Astrocyte (in vitro differentiated cells and primary cell): ENCODE results near the gene RNU2-63P. TPM values are rescaled to one million over a fixed set of nuclear protein-coding genes. Genes with fewer than 3 reads are reported as not detected.

ENCODE experiments used
- DNase-seq: peaks from one replicate; pipeline ENCODE4 v3.0.0-alpha.2; 2010; ENCODE audit warnings: low read depth
- FAIRE-seq: peaks from 2 replicates; lab custom pipeline; 2011; peaks lifted over from hg19 to GRCh38; lab: Jason Lieb, UNC
- H2AFZ ChIP-seq: 2 replicates; pipeline ENCODE4 v1.6.0; 2012; ENCODE audit warnings: low read depth, low read length, inconsistent platforms
- H3K27ac ChIP-seq: 2 replicates; pipeline ENCODE4 v1.5.1; 2011; ENCODE audit warnings: low read depth, low read length, inconsistent platforms
- H3K27me3 ChIP-seq: 2 replicates; pipeline ENCODE4 v1.6.0; 2011; ENCODE audit warnings: low read length, inconsistent platforms; ENCODE audit not compliant: insufficient read depth
- H3K36me3 ChIP-seq: 2 replicates; pipeline ENCODE4 v1.5.1; 2011; ENCODE audit warnings: low read length, inconsistent platforms; ENCODE audit not compliant: insufficient read depth
- H3K4me1 ChIP-seq: 2 replicates; pipeline ENCODE4 v1.5.1; 2011; ENCODE audit warnings: low read length, inconsistent platforms; ENCODE audit not compliant: insufficient read depth
- H3K4me2 ChIP-seq: 2 replicates; pipeline ENCODE4 v1.6.0; 2012; ENCODE audit warnings: low read length, inconsistent platforms
- H3K4me3 ChIP-seq: 2 replicates; pipeline ENCODE4 v1.5.1; 2011; ENCODE audit warnings: low read depth, mild to moderate bottlenecking, low read length, inconsistent platforms; ENCODE audit not compliant: insufficient read depth
- H3K79me2 ChIP-seq: 2 replicates; pipeline ENCODE4 v1.6.0; 2012; ENCODE audit warnings: mild to moderate bottlenecking, low read length, inconsistent platforms; ENCODE audit not compliant: insufficient read depth
- H3K9ac ChIP-seq: 2 replicates; pipeline ENCODE4 v1.6.0; 2012; ENCODE audit warnings: mild to moderate bottlenecking, low read length, inconsistent platforms
- H3K9me3 ChIP-seq: 2 replicates; pipeline ENCODE4 v1.5.1; 2012; ENCODE audit warnings: low read depth, mild to moderate bottlenecking, low read length, inconsistent platforms; ENCODE audit not compliant: insufficient read depth
- H4K20me1 ChIP-seq: 2 replicates; pipeline ENCODE4 v1.6.0; 2012; ENCODE audit warnings: low read length, inconsistent platforms; ENCODE audit not compliant: insufficient read depth
- H3K27ac Mint-ChIP-seq: one replicate; pipeline ENCODE4 v1.8.0; 2021; ENCODE audit warnings: mild to moderate bottlenecking, mixed read lengths; ENCODE audit not compliant: unreplicated experiment
- H3K27me3 Mint-ChIP-seq: one replicate; pipeline ENCODE4 v1.8.0; 2021; ENCODE audit warnings: low read depth, mixed read lengths; ENCODE audit not compliant: unreplicated experiment
- H3K36me3 Mint-ChIP-seq: one replicate; pipeline ENCODE4 v1.8.0; 2021; ENCODE audit warnings: low read depth, mixed read lengths; ENCODE audit not compliant: unreplicated experiment
- H3K4me1 Mint-ChIP-seq: one replicate; pipeline ENCODE4 v1.8.0; 2021; ENCODE audit warnings: low read depth, mixed read lengths; ENCODE audit not compliant: unreplicated experiment
- H3K4me3 Mint-ChIP-seq: one replicate; pipeline ENCODE4 v1.8.0; 2021; ENCODE audit warnings: mild to moderate bottlenecking, moderate library complexity, mixed read lengths; ENCODE audit not compliant: unreplicated experiment
- H3K9me3 Mint-ChIP-seq: one replicate; pipeline ENCODE4 v1.8.0; 2021; ENCODE audit warnings: mild to moderate bottlenecking, mixed read lengths; ENCODE audit not compliant: unreplicated experiment
- CTCF ChIP-seq: IDR thresholded peaks from 2 replicates; pipeline ENCODE4 v1.5.1; 2011; ENCODE audit warnings: low read depth, mild to moderate bottlenecking, inconsistent platforms, low read length, moderate library complexity; ENCODE audit not compliant: insufficient read depth
- EZH2 ChIP-seq: IDR thresholded peaks from 2 replicates; pipeline ENCODE4 v1.6.1; 2012; ENCODE audit warnings: mild to moderate bottlenecking, low read length, inconsistent platforms; ENCODE audit not compliant: insufficient read depth
- total RNA-seq: library from RNA; stranded (reverse); gene quantifications from 2 replicates; pipeline ENCODE4 v1.2.1, GENCODE V29; 2021

The RNU2-63P gene
- total RNA-seq, 1 donor from 2014 or later = 4.2 TPM

GRCh38 chr2:88042476-88042875 lies 26.1 kb upstream of the RNU2-63P start:
- H3K27ac Mint-ChIP-seq = peak overlapping the region; percentile 96
- H3K4me1 ChIP-seq = peaks cover 12% of the 10 kb centered on the region
- no peak for DNase-seq
- H3K27me3 ChIP-seq = no peaks in the 10 kb centered on the region
- H3K36me3 ChIP-seq = no peaks in the 10 kb centered on the region
- no peak overlapping the region for H3K4me3 Mint-ChIP-seq
- peaks cover 8% of the 10 kb centered on the region for H4K20me1 ChIP-seq
- peaks cover 47% of the 10 kb centered on the region for H3K4me1 Mint-ChIP-seq
- H3K27ac ChIP-seq = no peak overlapping the region
- H2AFZ ChIP-seq = no peak overlapping the region
- H3K9me3 Mint-ChIP-seq = no peaks in the 10 kb centered on the region
- H3K4me2 ChIP-seq = no peak overlapping the region
- H3K4me3 ChIP-seq = no peak overlapping the region
- H3K9me3 ChIP-seq = no peaks in the 10 kb centered on the region
- no peak for TF ChIP-seq EZH2
- no peak for TF ChIP-seq CTCF
- H3K79me2 ChIP-seq = peaks cover 31% of the 10 kb centered on the region
- H3K36me3 Mint-ChIP-seq = no peaks in the 10 kb centered on the region
- no peak for FAIRE-seq
- H3K9ac ChIP-seq = no peak overlapping the region
- no peaks in the 10 kb centered on the region for H3K27me3 Mint-ChIP-seq

GRCh38 chr2:88038263-88039105 lies 22.1 kb upstream of the RNU2-63P start:
- Histone ChIP-seq H3K27me3 (no peaks in the 10 kb centered on the region), H3K36me3 (no peaks in the 10 kb centered on the region), H3K9ac (peak overlapping the region; percentile 40), H3K4me3 (no peak overlapping the region), H3K79me2 (peaks cover 17% of the 10 kb centered on the region), H3K9me3 (no peaks in the 10 kb centered on the region), H3K4me1 (peaks cover 12% of the 10 kb centered on the region), H4K20me1 (no peaks in the 10 kb centered on the region), H3K4me2 (peak overlapping the region; percentile 39), H3K27ac (peak overlapping the region; percentile 83), H2AFZ (no peak overlapping the region)
- Mint-ChIP-seq H3K4me1 (peaks cover 47% of the 10 kb centered on the region), H3K4me3 (no peak overlapping the region), H3K27me3 (no peaks in the 10 kb centered on the region), H3K27ac (peak overlapping the region; percentile 98), H3K36me3 (peaks cover 2% of the 10 kb centered on the region), H3K9me3 (no peaks in the 10 kb centered on the region)
- TF ChIP-seq CTCF = no peak
- no peak for TF ChIP-seq EZH2
- FAIRE-seq = peak; percentile 95
- peak; percentile 93 for DNase-seq

- no peak overlapping the region for H3K27ac Mint-ChIP-seq
These were observed 20.3 kb upstream of the RNU2-63P start for GRCh38 chr2:88036606-88037005.

More at GRCh38 chr2:88036606-88037005, 20.3 kb upstream of the RNU2-63P start:
- Histone ChIP-seq H2AFZ (no peak overlapping the region), H4K20me1 (no peaks in the 10 kb centered on the region), H3K36me3 (peaks cover 8% of the 10 kb centered on the region), H3K27ac (no peak overlapping the region), H3K9me3 (no peaks in the 10 kb centered on the region), H3K4me1 (peaks cover 12% of the 10 kb centered on the region), H3K4me2 (no peak overlapping the region), H3K4me3 (no peak overlapping the region), H3K9ac (no peak overlapping the region), H3K79me2 (peaks cover 11% of the 10 kb centered on the region), H3K27me3 (no peaks in the 10 kb centered on the region)
- DNase-seq (no peak), FAIRE-seq (no peak)
- no peak overlapping the region for H3K4me3 Mint-ChIP-seq
- H3K36me3 Mint-ChIP-seq = peaks cover 2% of the 10 kb centered on the region
- H3K9me3 Mint-ChIP-seq = no peaks in the 10 kb centered on the region
- TF ChIP-seq CTCF (no peak), EZH2 (no peak)
- H3K27me3 Mint-ChIP-seq = no peaks in the 10 kb centered on the region
- H3K4me1 Mint-ChIP-seq = peaks cover 34% of the 10 kb centered on the region
